Epidermal melanocyte (primary cell): ENCODE data around the gene USP38.
"Not testable (repeated sequence)": the region's sequence is repeated elsewhere in the genome, so short reads cannot be mapped to it uniquely, and the experiment has no call there.

Experiments
- DNase-seq: peaks from one replicate; pipeline ENCODE4 v3.0.0; 2011; ENCODE audit warnings: low spot score; ENCODE audit not compliant: insufficient read length

The USP38 gene

DNA sequence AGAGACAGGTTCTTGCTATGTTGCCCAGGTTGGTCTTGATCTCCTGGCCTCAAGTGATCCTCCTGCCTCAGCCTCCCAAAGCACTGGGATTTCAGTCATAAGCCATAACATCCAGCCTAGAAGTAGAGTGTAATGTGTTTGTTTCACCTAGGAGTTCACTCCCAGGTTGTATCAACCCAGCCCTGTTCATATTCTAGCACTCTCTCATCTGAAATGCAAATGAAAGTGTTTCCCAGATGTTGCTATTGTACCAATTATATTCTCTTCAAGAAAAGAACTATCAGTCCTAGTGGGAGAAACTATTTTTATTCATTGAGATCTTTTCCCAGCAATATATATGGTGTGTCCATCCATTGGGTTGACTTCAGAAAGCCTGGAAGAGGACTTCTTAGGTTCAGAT lies 72.6 kb downstream of the USP38 start:
- no peak for DNase-seq

DNA sequence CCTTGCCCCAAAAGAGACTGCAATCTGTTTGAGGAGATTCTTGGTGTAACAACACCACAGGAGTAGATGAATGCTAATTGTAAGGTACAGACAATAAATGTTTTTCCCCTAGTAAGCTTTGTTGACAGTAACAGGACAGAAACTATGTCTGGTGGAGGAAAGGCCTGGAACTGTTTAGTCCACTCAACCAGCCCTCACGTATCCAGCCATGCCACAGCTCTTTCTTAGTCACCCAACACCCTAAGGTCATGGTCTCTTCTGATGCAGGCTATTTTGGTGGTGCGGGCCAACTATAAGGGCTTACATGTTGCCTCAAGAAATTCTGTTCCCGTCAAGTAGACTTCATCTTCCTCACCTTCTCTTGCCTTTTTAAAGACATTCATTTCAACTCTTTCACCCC lies 76.0 kb downstream of the USP38 start:
- no peak for DNase-seq

DNA sequence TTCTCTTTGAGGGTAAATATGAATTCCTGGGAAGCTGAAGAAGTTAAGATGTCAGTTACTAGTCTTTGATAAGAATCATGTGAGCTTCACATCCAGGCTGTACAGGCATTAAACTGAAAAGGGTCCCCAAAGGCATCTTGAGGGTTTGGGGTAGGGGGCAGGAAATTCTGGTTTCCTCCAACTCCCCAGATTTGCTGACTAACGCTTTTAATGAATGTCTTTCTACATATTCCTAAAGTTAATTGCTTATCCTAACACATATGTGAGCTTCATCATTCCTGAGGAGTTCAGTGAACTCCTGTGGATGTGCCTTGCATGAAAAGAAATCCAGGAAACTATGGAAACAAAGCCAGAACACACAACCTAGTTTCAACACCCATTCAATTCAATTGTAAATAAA lies 78.1 kb downstream of the USP38 start:
- no peak for DNase-seq

DNA sequence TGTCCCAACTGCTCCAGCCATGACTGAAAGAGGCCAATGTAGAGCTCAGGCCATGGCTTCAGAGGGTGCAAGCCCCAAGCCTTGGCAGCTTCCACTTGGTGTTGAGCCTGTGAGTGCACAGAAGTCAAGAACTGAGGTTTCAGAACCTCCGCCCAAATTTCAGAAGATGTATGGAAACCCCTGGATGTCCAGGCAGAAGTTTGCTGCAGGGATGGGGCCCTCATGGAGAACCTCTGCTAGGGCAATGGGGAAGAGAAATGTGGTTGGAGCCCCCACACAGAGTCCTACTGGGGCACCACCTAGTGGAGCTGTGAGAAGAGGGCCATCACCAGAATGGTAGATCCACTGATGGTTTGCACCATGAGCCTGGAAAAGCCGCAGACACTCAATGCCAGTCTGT lies 83.0 kb downstream of the USP38 start:
- not testable (repeated sequence) for DNase-seq

GRCh38 chr4:143270256-143270838 lies 85.6 kb downstream of the USP38 start:
- DNase-seq, result peak; percentile 38
